GM19043 (cell line): ENCODE measurements around the gene CTIF.
A peak's percentile ranks its signal among the peaks of the same experiment; 100 is the strongest.

Experiments used
- ATAC-seq: cut with Tn5 transposase; IDR thresholded peaks from one replicate; pipeline ENCODE4 v1.9.1; 2021; ENCODE audit warnings: low read depth; ENCODE audit not compliant: unreplicated experiment

CTIF gene

DNA sequence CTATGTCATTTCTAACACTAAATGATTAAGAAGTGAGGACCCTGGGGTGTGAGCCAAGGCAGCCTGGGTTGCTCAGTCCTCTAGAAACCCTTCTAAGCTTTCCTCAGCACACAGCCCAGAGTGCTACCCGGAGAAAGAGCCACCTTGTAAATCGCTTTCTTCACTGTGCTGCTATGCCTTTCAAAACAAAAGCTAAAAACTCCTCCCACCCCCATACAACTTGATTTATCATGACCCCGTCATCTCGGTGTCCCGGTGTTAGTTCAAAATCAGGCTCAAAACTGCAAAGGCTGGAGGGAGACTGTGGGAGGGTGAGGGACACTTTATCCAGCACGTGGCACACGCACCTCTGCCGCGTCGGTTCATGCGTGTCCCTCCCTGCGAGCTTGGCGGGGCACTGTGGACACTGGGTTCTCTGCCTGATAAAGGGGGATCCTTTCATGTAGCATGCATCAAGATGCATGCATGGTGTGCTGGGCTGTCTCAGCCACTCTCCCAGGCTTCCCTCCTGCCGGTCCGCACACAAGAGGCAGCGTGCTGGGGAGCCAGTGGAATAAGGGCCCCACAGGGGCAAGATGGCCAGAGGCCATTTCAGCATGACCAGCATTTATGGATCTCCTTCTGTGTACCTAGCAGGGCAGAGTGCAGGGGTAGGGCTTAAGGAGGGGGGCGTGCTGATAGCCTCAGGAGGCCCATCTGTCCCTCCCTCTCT lies 241.5 kb downstream of the CTIF start:
- no peak for ATAC-seq

DNA sequence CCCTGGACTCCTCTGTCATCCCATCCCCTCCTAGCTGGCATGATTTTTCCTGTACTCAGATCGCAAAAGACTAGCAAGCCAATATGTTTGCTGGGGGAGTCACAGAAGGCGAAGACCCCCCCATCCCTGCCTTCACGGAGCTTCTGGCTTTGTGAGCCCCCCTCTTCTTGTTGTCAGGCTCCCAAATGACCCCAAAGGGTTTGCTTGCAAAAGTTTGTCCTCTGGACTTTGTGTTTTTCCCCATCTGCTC lies 242.0 kb downstream of the CTIF start:
- ATAC-seq, result no peak

DNA sequence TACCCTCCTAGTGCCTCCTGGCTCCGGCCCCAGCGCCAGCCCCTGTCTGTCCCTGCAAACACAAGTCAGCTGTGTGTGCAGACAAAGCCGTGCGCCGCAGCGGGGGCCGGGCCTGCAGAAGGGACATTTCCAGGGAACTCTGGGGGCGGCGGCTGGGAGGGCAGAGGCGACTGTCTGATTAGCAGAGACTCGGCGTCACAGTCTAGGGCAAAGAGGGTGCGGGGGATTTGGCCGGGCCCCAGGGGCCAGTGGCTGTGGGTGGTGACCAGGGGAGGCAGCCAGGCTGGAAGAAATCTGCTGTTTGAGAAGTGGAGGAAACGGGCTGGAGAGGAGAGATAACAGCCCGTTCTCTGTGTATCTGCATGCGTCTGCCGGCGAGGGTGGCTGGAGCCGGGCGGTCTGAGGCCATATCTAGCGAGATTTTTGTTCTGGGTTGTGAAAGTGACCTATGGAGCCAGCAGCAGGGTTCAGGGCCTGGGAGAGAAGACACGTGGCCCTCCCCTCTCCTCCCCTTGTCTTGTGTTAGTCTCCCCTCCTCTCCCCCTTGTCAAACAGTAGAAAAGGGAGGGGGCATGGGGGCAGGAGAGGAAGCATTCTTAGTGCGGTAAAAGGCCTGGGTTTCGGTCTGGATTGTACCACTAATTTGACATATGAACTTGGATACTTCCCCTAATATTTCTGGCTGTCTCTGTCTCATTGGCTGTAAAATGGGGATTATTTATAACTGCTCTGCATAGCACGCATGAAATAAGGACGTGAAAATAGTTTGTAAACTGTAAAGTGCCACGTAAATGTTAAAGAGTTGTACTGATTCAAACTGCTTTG lies 242.5 kb downstream of the CTIF start:
- no peak for ATAC-seq

DNA sequence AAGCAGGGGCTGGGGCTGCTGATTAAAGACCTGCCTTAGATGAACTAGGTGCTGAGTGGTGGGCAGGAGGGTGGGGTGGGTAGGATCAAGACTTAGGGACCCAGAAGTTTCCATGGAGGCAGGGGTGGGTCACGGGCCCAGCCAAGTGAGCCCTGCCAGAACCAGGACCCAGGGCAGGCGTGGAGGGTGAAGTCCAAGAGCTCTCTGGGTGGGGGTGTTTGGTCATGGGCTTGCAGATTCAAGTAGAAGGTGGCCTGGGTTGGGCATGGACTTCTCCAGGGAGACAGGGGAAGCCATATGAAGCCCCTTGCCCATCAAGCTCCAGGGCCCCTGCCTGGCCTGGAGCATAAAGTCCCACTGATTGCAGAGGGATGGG lies 243.1 kb downstream of the CTIF start:
- ATAC-seq, result no peak

DNA sequence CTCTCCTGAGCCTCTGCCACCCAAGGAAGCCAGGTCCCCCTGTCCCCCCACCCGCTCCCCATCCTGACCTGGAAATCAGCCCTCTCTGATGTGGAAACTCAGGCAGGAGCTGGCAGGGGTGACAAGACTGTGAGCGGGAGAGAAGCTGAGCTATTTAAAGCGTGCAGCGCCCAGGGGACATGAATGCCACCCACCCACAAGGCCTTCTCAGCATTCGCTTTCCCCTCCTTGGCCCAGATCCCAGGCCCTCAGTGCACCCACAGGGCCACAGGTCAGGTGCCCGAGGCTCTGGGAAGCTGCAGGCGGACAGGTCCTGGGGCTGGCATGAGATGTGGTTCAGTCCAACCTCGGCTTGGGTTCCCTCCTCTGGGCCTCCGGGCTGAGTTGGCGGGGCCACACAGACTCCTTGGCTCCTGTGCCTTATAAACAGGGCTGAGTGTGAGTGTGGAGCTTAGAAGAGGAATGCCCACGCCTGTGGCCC lies 243.6 kb downstream of the CTIF start:
- no peak for ATAC-seq

DNA sequence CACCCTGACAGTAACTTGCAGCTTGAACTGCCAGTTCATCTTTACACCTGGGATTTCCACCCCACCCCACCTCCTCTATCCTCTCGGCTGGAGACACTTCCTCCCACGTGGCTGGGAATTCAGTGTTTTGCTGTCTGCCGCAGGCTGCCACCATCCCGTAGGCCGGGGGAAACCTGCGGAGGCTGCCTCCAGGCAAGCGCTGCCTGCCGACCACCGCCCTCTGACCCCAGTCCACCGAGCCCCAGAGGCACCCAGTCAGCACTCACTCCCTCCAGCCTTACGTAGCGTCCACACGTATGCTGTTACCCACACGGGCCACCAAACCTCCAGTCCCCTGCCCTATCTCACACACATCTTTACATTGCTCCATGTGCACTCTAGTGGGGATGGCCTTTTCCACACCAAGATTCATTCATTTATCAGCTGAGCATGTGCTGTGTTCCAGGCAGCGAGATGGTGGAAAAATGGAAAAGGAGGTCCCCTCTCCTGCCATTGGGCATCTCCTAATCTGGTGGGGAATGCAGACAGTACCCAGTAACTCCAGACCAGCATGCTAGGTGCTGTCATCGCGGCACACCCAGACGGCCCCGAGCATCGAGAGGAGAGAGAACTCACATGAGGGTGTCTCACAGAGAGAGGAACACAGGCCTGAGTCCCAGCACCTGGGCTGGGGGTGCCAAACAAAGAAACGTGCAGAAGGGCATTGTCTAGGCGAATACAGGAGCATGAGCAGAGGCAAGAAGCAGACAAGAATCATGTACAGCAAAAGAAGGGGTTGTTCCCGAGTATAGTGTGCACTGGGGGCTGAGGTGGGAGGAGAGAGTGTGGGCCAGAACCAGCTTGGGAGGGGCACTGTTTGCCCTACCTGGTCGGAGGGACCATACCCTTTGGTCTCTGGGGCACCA lies 245.0 kb downstream of the CTIF start:
- ATAC-seq, result no peak

DNA sequence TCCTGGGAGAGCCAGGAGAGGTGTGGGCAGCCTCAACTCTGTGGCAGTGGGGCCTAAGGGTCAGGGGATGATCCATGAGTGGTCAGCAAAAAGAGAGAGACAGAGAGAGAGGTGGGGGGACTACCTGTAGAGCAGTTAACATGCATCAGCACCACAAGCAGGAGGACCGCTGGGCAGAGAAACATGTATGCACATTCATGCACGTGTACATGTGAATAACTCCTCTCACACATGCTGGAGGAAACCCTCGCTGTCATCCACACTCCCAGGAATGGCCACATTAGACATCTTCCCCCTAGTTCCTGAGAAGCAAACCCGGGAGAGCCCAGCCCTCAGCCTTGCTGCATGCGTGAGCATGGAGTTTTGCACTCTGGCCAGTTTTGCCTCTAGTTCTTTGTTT lies 245.8 kb downstream of the CTIF start:
- no peak for ATAC-seq

DNA sequence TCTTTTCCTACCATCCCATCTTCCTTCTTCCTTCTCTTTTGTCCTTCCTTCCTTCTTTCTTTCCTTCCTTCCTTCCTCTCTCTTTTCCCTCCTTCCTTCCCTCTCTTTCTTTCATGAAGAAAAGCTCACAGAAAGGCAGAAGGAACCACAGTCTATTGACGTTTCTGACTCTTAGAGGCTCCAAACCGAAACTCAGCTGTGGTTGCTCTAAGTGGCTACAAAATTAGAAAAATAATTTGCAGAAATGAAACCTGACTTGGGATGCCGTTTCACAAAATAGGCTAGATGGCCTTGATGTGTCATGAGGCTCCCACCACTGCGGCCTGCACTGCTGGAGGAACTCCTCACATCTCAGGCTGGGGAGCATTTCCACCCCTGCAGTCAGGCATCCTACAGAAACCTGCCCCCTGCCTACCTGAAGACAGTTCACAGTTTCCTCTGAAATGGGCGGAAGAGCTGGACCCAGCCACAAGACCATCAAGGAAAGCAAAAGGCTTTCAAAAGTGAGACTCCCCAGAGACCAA lies 246.3 kb downstream of the CTIF start:
- peak; percentile 82 for ATAC-seq

DNA sequence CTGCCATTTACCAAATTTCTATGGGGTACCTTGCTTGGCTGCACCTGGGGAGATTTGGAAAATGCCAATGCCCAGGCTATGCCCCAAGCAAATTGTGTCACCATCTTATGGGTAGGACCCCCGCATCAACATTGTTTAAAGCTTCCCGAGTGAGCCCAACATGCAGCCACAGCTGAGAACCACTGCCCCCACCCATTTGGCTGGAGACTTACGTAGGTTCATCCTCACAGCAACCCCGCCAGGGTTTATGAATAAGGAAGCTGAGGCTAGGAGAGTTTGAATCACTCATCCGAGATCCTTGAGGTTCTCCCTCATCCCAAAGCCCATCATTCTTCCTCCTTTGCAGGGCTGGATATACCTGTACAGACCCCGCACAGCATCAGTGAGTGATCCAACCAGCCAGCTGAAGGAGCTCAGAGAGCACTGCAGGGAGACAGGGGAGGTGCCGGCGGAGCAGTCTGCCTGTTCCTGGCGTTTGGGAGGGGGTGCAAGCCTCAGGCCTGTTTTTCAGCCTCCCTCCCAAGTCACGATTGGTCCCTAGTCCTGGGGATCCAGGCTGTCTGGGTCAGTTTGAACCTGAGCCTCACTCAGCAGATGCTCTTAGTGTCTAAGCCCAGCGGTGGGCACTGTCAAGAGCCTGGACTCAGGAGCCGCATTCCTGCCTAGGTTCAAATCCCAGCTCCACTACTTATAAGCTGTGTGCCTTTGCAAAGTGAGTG lies 247.1 kb downstream of the CTIF start:
- no peak for ATAC-seq

DNA sequence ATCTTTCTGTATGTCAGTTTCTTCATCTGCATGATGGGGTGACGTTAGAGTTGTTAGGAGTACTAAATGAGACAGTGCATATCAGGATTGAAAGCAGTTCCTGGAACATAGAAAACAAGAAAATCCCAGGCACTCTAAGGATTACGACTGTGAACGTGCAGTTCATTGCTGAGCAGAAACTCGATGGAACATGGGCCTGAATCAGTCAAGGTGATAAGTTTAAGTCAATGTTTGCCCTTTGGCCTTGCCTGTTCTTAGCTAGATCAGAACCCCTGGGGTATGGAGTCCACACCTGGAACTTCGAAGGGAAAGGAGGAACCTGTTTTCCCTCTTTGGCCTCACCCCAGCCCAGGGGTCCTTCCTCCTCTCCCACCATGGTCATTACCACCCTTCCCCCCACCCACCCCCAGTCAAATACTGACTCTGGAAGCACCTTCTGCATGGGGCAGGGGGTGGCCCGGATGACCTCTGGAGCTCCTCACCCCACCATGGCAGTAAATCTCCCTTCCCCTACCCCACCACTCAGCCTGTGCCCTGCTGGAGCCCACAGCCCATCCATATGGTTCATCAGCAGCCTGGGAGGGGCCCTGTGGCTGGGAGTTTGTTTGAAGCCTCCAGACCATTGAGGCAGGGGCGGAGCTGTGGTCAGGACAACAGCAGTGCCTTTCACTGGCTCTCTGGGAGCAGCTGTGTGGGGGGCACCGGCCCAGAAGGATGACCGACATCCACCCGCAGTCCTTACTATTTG lies 247.8 kb downstream of the CTIF start:
- no peak for ATAC-seq

DNA sequence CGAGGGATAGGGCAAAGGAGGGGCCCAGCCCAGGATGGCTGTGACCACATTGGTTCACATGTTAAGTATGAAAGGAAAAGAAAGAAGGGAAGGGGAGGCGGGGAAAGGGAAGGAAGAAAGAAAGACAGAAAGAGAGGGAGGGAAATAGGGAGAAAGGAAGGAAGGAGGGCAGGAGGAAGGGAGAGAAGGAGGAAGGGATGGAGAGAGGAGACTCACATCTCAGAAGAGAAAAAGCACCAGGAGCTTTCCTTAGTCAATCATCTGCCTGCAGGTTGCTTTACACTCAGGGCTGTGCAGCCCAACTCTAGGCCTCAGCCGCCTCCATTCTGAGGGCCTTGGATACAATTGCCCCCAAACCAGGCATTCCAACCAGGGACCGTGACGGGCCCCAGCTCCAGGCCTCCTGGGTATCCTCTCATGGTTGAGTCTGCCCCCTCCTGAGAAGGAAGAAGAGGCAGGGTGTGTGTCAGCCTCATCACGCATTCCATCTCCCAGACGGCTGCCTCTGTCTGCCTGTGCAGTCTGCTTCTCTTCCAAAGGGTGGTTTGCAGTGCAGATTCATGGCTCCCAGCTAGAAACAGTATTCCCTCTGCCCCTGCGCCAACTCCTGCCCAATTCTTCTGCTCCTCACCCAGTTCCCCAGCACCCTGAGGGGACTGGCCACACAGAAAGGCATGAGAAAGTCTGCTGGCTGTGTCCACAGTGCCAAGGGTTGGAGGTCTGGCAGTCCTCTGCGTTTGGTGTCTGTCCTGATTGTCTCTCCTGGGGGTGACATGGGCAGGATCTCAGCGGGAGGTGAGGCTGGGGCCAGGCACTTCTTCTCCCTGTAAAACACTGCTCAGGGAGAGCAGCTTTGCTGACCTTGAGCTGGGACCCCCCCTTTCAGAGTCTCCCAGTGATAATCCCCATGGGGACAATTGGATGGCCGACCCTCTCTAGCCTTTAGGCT lies 248.6 kb downstream of the CTIF start:
- ATAC-seq, result no peak

DNA sequence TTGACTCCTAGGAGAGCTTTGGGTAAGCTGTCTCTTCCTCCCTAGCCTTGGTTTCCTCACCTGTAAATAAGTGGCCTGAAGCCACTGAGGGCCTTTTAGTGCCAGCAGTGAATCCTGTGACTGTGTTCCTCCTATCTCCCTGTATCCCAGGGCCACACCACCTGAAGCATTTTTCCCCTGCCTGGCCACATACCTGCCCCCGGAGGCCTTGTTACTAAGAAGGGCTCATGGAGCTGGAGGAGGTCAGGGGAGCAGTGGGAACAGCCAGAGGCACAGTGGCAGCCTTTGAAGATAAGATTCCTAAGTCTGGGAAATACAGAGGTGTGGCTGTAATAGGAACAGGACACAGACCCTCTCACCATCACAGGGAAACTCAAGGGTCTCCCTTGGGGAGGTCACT lies 249.5 kb downstream of the CTIF start:
- no peak for ATAC-seq

DNA sequence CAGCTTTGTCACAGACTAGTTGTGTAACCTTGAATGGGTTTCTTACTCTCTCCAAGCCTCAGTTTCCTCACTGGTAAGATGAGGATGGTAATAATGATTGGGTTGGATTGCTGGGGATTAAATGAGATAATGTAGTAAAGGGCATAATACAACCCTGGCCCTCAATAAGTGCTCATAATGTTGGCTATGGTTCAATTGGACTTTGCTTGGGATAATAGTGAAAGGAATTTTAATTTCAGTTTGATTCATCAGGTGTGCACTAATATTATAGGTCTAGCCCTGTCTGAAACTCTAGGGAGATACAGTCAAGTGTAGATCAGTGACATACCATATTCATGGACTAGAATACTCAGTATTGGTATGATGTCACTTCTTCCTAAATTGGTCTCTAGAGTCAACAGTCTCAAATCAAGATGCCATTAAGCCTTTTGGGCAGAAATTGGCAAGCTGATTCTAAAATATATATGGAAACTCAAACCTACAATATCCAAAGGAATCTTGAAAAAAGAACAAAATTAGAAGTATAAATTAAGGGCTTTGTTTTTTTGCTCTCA lies 250.5 kb downstream of the CTIF start:
- no peak for ATAC-seq

DNA sequence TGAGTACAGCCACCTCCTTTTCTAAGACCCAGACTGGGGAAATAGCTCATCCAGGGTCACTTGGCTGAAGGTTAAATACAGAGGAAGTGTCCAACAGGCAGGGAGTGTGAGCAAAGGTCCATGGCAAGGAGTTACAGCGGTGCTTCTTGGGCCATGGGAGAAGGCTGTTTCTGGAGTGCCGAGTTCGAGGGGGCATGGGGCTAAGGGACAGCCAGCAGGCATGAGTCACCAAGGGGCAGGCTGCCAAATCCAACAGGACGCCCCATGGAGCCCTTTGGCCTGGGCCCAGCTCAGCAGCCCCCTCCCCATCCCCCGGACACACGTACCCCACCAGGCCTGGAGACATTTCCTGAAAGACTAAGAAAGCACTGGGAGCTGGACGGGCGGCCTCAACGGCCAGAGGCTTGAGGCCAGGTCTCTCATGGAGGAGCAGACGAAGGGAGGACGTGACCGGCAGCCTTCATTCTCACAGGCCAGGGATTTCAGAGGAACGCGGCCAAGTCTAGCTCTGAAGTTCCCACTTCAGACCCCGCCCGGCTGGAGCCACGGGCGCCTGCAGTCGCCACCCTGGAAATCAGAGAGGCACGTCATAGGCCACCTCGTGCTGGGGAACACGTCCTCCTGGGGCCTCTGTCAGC lies 251.5 kb downstream of the CTIF start:
- no peak for ATAC-seq

DNA sequence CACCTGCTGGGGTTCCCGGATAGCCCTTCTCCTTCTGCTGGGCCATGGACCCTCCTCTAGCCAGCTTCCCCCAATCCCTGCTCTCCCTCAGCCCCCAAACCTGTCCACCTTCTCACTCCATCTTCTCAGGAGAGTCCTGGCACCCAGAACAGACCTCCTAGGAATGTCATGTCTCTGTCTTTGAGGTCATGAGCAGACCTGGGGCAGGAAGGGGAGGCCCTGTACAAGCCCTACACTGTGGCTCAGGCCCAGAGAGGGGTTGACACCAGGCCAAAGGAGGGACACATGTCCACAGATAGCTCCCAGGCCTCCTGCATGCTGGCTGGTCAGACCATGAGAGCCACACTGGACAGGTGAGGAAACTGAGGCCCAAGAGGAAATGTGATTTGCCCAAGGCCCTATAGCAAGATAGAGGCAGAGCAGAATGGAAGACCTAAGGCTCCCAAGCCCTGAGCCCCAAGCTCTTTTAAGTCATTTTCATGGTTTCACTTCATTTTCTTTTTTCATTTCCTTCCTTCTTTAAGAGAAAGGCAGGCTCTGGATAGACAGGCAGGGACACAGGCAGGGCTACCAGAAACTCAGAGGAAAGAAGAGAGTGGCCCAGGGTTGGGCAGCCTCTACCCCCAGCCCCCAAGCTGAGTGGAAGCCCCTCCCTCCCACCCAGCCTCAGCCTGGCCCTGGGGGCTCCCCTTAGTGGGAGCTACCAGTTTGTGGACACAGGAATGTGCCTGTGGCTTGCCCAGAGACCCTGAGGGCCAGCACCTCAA lies 252.2 kb downstream of the CTIF start:
- no peak for ATAC-seq

DNA sequence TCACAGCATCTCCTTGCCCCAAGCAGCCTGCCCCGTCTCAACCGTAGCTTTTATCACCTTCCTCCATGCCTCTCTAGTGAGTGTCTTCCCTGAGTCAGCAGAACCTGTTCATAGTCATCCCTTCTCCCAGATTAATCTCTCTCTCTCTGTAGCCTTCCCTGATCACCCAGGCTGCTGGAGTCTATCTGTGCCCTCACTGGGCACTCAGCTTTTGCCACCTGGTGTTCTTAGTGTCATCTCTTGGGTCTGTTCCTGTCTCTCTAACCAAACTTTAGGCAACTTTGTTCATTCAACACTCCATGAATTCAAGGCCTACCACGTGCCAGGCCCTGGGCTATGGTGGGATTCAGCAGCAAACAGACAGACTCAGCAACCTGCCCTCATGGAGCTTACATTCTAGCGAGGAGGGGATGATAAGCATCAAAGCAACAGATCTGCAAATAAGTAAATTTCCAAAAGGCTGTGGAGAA lies 252.8 kb downstream of the CTIF start:
- ATAC-seq, result no peak

DNA sequence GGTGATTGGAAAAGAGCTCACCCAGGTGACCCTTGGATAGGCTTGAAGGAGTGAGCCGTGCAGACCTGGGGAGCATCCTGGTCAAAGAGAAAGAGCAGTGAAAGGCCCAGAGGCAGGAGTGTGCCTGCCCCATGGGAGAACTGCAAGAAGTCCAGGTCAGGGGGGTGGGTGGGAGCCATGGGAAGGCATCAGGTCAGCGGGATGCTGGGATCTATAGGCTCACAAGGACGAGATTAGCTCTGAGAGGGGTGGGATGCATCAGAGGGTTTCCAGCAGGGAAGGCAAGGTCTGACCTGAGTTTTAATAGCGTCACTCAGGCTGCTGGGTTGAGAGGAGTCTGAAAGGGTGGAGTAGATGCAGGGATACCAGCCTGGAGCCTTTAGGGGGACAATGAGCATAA lies 253.3 kb downstream of the CTIF start:
- ATAC-seq, result no peak
